H1 (cell line): ENCODE results near the gene MYO5B. TPM values are rescaled to one million over a fixed set of nuclear protein-coding genes. Genes with fewer than 3 reads are reported as not detected.

Source experiments
- CTCF ChIA-PET: fragments of 300-600 bp; sonication (Branson Sonifier 250); formaldehyde crosslinking; loops from one replicate; lab custom pipeline; 2021; ENCODE audit not compliant: partially characterized antibody; lab: Charles Lee
- POLR2A ChIA-PET: fragments of 300-600 bp; sonication (Branson Sonifier 250); formaldehyde crosslinking; loops from one replicate; lab custom pipeline; 2021; ENCODE audit warnings: inconsistent platforms; ENCODE audit not compliant: partially characterized antibody; lab: Charles Lee
- DNase-seq, 2 experiments: peaks; one replicate each; pipeline versions ENCODE4 v3.0.0 to v3.0.0-alpha.2; 2010 to 2022; ENCODE audit warnings: low spot score in 2 of 2, low read depth in 1 of 2, mixed read lengths in 1 of 2
- FAIRE-seq: peaks from 2 replicates; lab custom pipeline; 2011; peaks lifted over from hg19 to GRCh38; lab: Jason Lieb, UNC
- H2AFZ ChIP-seq: 2 replicates; pipeline ENCODE4 v1.8.1; 2012; ENCODE audit warnings: low read length, inconsistent platforms
- H2AK5ac ChIP-seq: 2 replicates; pipeline ENCODE4 v1.6.1; 2013; ENCODE audit warnings: low read depth, low read length
- H2BK120ac ChIP-seq: replicated peaks from 2 replicates; pipeline ENCODE3; 2013; ENCODE audit warnings: low read depth, low read length, inconsistent platforms
- H2BK12ac ChIP-seq: 2 replicates; pipeline ENCODE4 v1.6.1; 2013; ENCODE audit warnings: low read depth, low read length
- H2BK15ac ChIP-seq: 2 replicates; pipeline ENCODE4 v1.6.1; 2013; ENCODE audit warnings: low read length
- H2BK20ac ChIP-seq: 2 replicates; pipeline ENCODE4 v1.6.1; 2013; ENCODE audit warnings: low read length
- H2BK5ac ChIP-seq: 2 replicates; pipeline ENCODE4 v1.6.1; 2013; ENCODE audit warnings: low read depth, low read length
- H3K14ac ChIP-seq: 2 replicates; pipeline ENCODE4 v1.6.1; 2013; ENCODE audit warnings: inconsistent platforms; ENCODE audit not compliant: insufficient read length
- H3K18ac ChIP-seq: 2 replicates; pipeline ENCODE4 v1.6.1; 2013; ENCODE audit warnings: low read length; ENCODE audit errors: extremely low read depth
- H3K23ac ChIP-seq: 2 replicates; pipeline ENCODE4 v1.6.1; 2013; ENCODE audit warnings: inconsistent platforms; ENCODE audit not compliant: insufficient read length
- H3K23me2 ChIP-seq: 2 replicates; pipeline ENCODE4 v1.6.1; 2013; ENCODE audit warnings: low read depth, low read length
- H3K27ac ChIP-seq: 2 replicates; pipeline ENCODE4 v1.6.1; 2011; ENCODE audit warnings: low read depth, low read length, inconsistent platforms
- H3K27me3 ChIP-seq, 4 experiments: replicated peaks in 1 of 4; 1 replicate in 1 of 4; 2 replicates in 3 of 4; pipeline versions ENCODE4 v1.6.1 to v1.8.1; 2011 to 2013; ENCODE audit warnings: low read length in 3 of 4, mild to moderate bottlenecking in 3 of 4, inconsistent platforms in 2 of 4, mixed read lengths in 2 of 4, moderate library complexity in 1 of 4; ENCODE audit not compliant: control insufficient read depth in 3 of 4, insufficient read depth in 3 of 4; ENCODE audit errors: extremely low read depth in 1 of 4
- H3K36me3 ChIP-seq, 4 experiments: 2 replicates each; pipeline versions ENCODE4 v1.6.1 to v1.8.1; 2011 to 2013; ENCODE audit warnings: mild to moderate bottlenecking in 4 of 4, low read length in 3 of 4, moderate library complexity in 2 of 4, control low read depth in 1 of 4, inconsistent platforms in 1 of 4; ENCODE audit not compliant: insufficient read depth in 4 of 4, control insufficient read depth in 2 of 4
- H3K4ac ChIP-seq: replicated peaks from 2 replicates; pipeline ENCODE3; 2013; ENCODE audit warnings: low read length, low read depth, mixed read lengths, inconsistent platforms; ENCODE audit not compliant: insufficient read length
- H3K4me1 ChIP-seq, 4 experiments: replicated peaks in 1 of 4; 1 replicate in 1 of 4; 2 replicates in 3 of 4; pipeline versions ENCODE4 v1.6.1 to v1.8.1; 2011 to 2013; ENCODE audit warnings: low read length in 3 of 4, inconsistent platforms in 2 of 4, mixed read lengths in 1 of 4; ENCODE audit not compliant: insufficient read depth in 4 of 4, control insufficient read depth in 3 of 4
- H3K4me2 ChIP-seq, 2 experiments: 2 replicates each; pipeline versions ENCODE4 v1.6.1 to v1.8.1; 2011 to 2013; ENCODE audit warnings: low read depth in 2 of 2, low read length in 2 of 2, control low read depth in 1 of 2, inconsistent platforms in 1 of 2, mild to moderate bottlenecking in 1 of 2; ENCODE audit not compliant: insufficient read depth in 1 of 2
- H3K4me3 ChIP-seq, 4 experiments: fragments of 200-600, 300-600 bp in 1 of 4; sonication (generic), shearing (Covaris generic), sonication (Bioruptor Twin) in 1 of 4; 2 replicates each; pipeline versions ENCODE4 v1.5.1 to v1.8.1; 2011 to 2016; ENCODE audit warnings: low read length in 4 of 4, low read depth in 3 of 4, control low read depth in 2 of 4, inconsistent platforms in 2 of 4, mild to moderate bottlenecking in 2 of 4, mixed read lengths in 1 of 4, moderate library complexity in 1 of 4; ENCODE audit not compliant: insufficient read depth in 2 of 4; ENCODE audit errors: extremely low read depth in 1 of 4
- H3K56ac ChIP-seq: replicated peaks from 2 replicates; pipeline ENCODE3; 2013; ENCODE audit warnings: low read depth, mild to moderate bottlenecking, mixed read lengths, low read length, inconsistent platforms; ENCODE audit not compliant: insufficient read length
- H3K79me1 ChIP-seq: 2 replicates; pipeline ENCODE4 v1.6.1; 2013; ENCODE audit warnings: low read depth, low read length, control low read depth
- H3K79me2 ChIP-seq, 2 experiments: 2 replicates each; pipeline versions ENCODE4 v1.6.1 to v1.8.1; 2012 to 2013; ENCODE audit warnings: low read length in 2 of 2, mild to moderate bottlenecking in 2 of 2, inconsistent platforms in 1 of 2; ENCODE audit not compliant: insufficient read depth in 2 of 2, control insufficient read depth in 1 of 2
- H3K9ac ChIP-seq, 4 experiments: replicated peaks in 1 of 4; 1 replicate in 1 of 4; 2 replicates in 3 of 4; pipeline versions ENCODE4 v1.6.1 to v1.8.1; 2011 to 2013; ENCODE audit warnings: low read depth in 3 of 4, low read length in 3 of 4, control low read depth in 2 of 4, mild to moderate bottlenecking in 2 of 4, moderate library complexity in 2 of 4, inconsistent platforms in 1 of 4; ENCODE audit errors: extremely low read depth in 1 of 4
- H3K9me3 ChIP-seq, 2 experiments: 2 replicates each; pipeline versions ENCODE4 v1.6.1 to v1.8.1; 2012 to 2013; ENCODE audit warnings: mild to moderate bottlenecking in 2 of 2, moderate library complexity in 2 of 2, control low read depth in 1 of 2, inconsistent platforms in 1 of 2, low read depth in 1 of 2, low read length in 1 of 2, mixed read lengths in 1 of 2; ENCODE audit not compliant: insufficient read depth in 2 of 2
- H4K20me1 ChIP-seq, 2 experiments: replicated peaks in 1 of 2; 2 replicates each; pipeline versions ENCODE3 to v1.8.1; 2011 to 2013; ENCODE audit warnings: inconsistent platforms in 2 of 2, low read length in 2 of 2, mild to moderate bottlenecking in 1 of 2; ENCODE audit not compliant: insufficient read depth in 2 of 2, control insufficient read depth in 1 of 2
- H4K5ac ChIP-seq: 2 replicates; pipeline ENCODE4 v1.6.1; 2013; ENCODE audit warnings: low read length, low read depth, mixed read lengths, inconsistent platforms; ENCODE audit not compliant: insufficient read length
- H4K8ac ChIP-seq: 2 replicates; pipeline ENCODE4 v1.8.0; 2013; ENCODE audit warnings: mild to moderate bottlenecking, moderate library complexity, low read length, inconsistent platforms; ENCODE audit not compliant: insufficient read depth; ENCODE audit errors: extremely low read depth
- H4K91ac ChIP-seq: replicated peaks from 2 replicates; pipeline ENCODE3; 2013; ENCODE audit warnings: low read length, mixed read lengths, inconsistent platforms; ENCODE audit not compliant: insufficient read length
- CHD2 ChIP-seq: IDR thresholded peaks from 2 replicates; pipeline ENCODE4 v1.6.1; 2012; ENCODE audit warnings: low read length, improper control_type of control experiment
- NRF1 ChIP-seq: IDR thresholded peaks from 2 replicates; pipeline ENCODE4 v1.6.1; 2011; ENCODE audit warnings: mild to moderate bottlenecking, low read depth, low read length, improper control_type of control experiment
- POU5F1 ChIP-seq: IDR thresholded peaks from 2 replicates; pipeline ENCODE4 v1.6.1; 2011; ENCODE audit warnings: low read depth, mild to moderate bottlenecking, low read length, moderate library complexity
- RXRA ChIP-seq: IDR thresholded peaks from 2 replicates; pipeline ENCODE4 v1.6.1; 2011; ENCODE audit warnings: low read depth, mild to moderate bottlenecking, low read length, moderate library complexity; ENCODE audit not compliant: insufficient read depth
- SP1 ChIP-seq: IDR thresholded peaks from 2 replicates; pipeline ENCODE4 v1.6.1; 2011; ENCODE audit warnings: low read depth, low read length
- TAF7 ChIP-seq: optimal IDR thresholded peaks from 2 replicates; pipeline ENCODE3; 2011; ENCODE audit warnings: low read depth, mild to moderate bottlenecking, inconsistent platforms, low read length, moderate library complexity, borderline replicate concordance
- WGBS, 2 experiments: shearing (Covaris generic) in 1 of 2; methylation state at CpG; one replicate each; pipeline versions ENCODE4 v1.1.6 to v1.1.7; 2013 to 2015; ENCODE audit warnings: low lambda C conversion rate in 2 of 2, mixed read lengths in 2 of 2, inconsistent platforms in 1 of 2, low coverage in 1 of 2, missing lambda C conversion rate in 1 of 2; ENCODE audit not compliant: insufficient replicate concordance in 2 of 2, insufficient coverage in 1 of 2, insufficient read length in 1 of 2; ENCODE audit errors: extremely low coverage in 1 of 2, missing lambda C conversion rate in 1 of 2; 5-methylcytosine and 5-hydroxymethylcytosine counted together
- polyA plus RNA-seq, 7 experiments: library from polyadenylated mRNA; depleted of rRNA in 3 of 7; stranded (reverse) in 5 of 7; unstranded in 2 of 7; fragments of >200 nt in 5 of 7; fragments of 200-250 nt in 2 of 7; gene quantifications; 1 replicate in 5 of 7; 2 replicates in 1 of 7; 4 replicates in 1 of 7; pipeline versions ENCODE4 v1.2.1 to v1.2.3, GENCODE V29; 2011 to 2013; ENCODE audit warnings: missing spikeins in 2 of 7, mixed read lengths in 2 of 7
- total RNA-seq: library from RNA; stranded (reverse); fragmentation: NEBNext Ultra II Directional; extraction: Animal tissue kit (Norgen Biotek cat#: 25700); gene quantifications from 2 replicates; pipeline ENCODE4 v1.2.1, GENCODE V29; 2021

MYO5B gene
- total and polyA plus RNA-seq, 2 of the 8 experiments (the other 6 are each of a cell fraction or from before 2014, with no cell fraction given) = 6.4 to 7.7 TPM

DNA sequence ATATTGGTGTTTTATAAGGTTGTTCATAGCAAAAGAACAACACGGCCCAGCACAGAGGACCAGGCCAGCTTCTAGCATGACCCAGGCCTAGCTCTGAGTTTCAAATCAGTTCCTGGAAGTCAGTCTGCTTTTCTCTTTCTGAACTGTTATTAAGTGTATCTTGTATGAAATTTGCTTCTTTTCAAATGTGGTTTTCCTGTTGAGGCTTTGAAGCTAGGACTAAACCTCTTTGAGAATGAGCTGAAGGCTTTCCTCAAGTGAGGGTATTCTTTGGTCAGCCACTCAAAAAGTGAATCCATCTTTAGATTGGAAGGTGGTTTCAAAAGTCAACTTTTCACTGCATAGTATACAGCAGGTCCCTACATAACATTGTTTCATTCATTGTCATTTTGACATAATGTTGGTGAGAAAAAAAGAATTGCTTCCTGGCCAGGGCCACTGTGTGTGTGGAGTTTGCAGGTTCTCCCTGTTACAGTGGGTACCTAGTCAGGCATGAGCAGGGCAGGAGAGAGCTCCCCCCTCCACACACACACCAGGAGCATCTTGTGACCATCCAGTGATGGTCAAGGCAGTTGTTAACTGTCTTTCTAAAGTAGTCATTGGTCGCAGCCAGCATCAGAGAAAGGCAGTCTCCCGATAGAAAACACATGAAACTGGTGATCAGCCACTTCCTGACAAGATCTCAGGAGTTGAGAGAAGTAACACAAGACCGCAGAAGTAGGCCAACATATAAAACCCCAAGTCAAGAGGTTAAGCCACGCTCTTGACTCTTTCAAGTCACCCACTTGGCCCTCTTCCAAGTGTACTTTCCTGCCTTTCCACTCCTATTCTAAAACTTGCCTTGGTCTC lies 374.9 kb downstream of the MYO5B start:
- POLR2A ChIA-PET = interaction anchor here (0.9 kb wide), 1 partner anchor 21 kb away, joined by 3 read pairs; no protein-coding TSS in a partner anchor
- CTCF ChIA-PET = interaction anchor here (1.0 to 5.7 kb wide), 4 partner anchors 10 to 301 kb away, joined by 3 to 30 read pairs (median 4); no protein-coding TSS in a partner anchor

More for the DNA sequence above, 374.9 kb downstream of the MYO5B start:
- H2BK15ac ChIP-seq = no peak overlapping the region
- H3K79me1 ChIP-seq = no peaks in the 10 kb centered on the region
- H4K5ac ChIP-seq = no peak overlapping the region
- no peak overlapping the region for H2BK20ac ChIP-seq
- no peak overlapping the region for H4K8ac ChIP-seq
- H4K20me1 ChIP-seq = no peaks in the 10 kb centered on the region
- no peaks in the 10 kb centered on the region for H3K27me3 ChIP-seq
- H3K4me1 ChIP-seq = no peaks in the 10 kb centered on the region
- H3K14ac ChIP-seq = no peak overlapping the region
- no peak overlapping the region for H2BK5ac ChIP-seq
- H2AFZ ChIP-seq = no peak overlapping the region
- peaks cover 0 to 2% of the 10 kb centered on the region in 2 experiments; a peak in 1 of 4 replicates for H3K9me3 ChIP-seq
- no peak for FAIRE-seq
- H3K23me2 ChIP-seq = no peaks in the 10 kb centered on the region
- no peak overlapping the region for H3K23ac ChIP-seq
- no peak overlapping the region for H3K4me3 ChIP-seq
- WGBS, 2 experiments = 92% methylated on average over 5 of the region's 5 CpGs; no CpG with 5 or more reads in 1 of the 2 experiments
- H3K9ac ChIP-seq = no peak overlapping the region
- H3K27ac ChIP-seq = no peak overlapping the region
- TF ChIP-seq NRF1 (no peak), RXRA (no peak), CHD2 (no peak), POU5F1 (no peak), SP1 (no peak), TAF7 (no peak)
- TF ChIP-seq, all 59 proteins: peak for 0
- no peak overlapping the region for H3K56ac ChIP-seq
- H3K36me3 ChIP-seq = no peaks in the 10 kb centered on the region
- H2BK12ac ChIP-seq = no peak overlapping the region
- H3K4me2 ChIP-seq = no peak overlapping the region
- H3K4ac ChIP-seq = no peak overlapping the region
- no peak overlapping the region for H3K18ac ChIP-seq
- H2BK120ac ChIP-seq = no peak overlapping the region
- H2AK5ac ChIP-seq = no peak overlapping the region
- no peaks in the 10 kb centered on the region for H3K79me2 ChIP-seq
- no peak overlapping the region for H4K91ac ChIP-seq
- no peak for DNase-seq
